ENCODE data around the gene ZFYVE28. TPM values are rescaled to one million over a fixed set of nuclear protein-coding genes. Genes with fewer than 3 reads are reported as not detected.
"Not testable (repeated sequence)": the region's sequence is repeated elsewhere in the genome, so short reads cannot be mapped to it uniquely, and the experiment has no call there.

Gene ZFYVE28
- 1 to 10 TPM; 4.4 to 6.9 (median 5.1) TPM for polyA plus RNA-seq

DNA sequence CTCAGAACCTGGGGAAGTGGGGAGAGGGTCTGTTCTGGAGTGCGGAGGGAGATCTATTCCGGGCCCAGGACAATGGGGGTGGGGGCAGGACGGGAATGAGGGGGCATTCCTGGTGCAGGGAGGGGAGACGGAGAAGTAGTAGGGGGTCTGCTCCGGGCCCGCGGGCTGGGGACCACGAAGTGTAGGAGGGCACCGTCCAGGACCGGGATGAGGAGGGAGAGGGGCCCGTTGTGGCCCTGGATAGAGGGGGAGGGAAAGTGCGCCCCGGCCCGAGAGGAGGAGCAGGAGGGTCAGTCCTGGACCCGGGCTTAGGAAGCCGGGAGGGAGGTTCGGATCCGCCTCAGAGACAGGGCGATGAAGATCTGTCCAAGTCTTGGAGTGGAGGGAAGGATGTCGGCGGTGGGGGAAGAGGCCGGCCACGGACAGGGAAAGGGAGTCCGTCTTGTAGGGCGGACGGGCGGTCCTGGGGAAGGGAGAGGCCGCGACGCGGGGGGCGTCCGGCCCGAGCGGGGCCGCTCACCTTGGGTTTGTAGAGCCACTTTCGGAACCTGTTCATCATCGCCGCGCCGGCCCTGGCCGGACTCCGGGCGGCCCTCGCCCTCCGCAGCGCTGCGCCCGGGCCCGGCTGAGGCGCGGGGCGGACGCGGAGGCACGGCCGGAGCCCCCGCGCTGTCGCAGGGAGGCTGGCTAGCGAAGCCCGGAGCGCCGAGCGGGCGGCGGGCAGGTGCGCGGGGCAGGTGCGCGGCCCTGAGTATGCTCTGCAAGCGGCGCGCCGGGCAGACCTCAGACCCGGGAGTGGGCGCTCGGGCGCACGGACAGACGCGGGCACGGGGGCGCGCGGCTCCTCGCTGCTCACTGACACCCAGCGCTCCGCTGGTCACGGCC, at the start of gene ZFYVE28:
Gene ZFYVE28, minus strand, starts transcription at position 881 of the 885 bp plus-strand sequence. Its CDS starts 322 bp downstream, at position 559.
- no peak within 1 kb of the TSS for H3K27ac ChIP-seq (ENCODE audit: low read depth, low read length)
- WGBS, 3 donors = 1% methylated on average over 72 to 90 of the region's 90 CpGs

DNA sequence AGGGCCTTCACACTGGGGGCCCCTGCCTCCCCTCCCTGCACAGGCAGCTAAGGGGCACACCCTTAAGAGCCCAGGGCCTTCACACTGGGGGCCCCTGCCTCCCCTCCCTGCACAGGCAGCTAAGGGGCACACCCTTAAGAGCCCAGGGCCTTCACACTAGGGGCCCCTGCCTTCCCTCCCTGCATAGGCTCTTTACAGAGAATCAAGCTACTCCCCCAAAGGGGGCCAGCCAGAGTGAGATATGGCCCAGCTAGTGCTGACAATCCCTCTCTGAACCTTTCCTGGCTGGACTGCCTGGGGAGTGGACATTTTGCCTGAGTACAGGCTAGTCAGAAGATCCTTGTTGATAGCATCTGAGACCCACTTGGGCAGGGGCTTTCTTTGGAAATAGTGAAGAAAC, 47.1 kb upstream of the ZFYVE28 start:
- not testable (repeated sequence) for H3K27ac ChIP-seq (ENCODE audit: low read depth, low read length)

DNA sequence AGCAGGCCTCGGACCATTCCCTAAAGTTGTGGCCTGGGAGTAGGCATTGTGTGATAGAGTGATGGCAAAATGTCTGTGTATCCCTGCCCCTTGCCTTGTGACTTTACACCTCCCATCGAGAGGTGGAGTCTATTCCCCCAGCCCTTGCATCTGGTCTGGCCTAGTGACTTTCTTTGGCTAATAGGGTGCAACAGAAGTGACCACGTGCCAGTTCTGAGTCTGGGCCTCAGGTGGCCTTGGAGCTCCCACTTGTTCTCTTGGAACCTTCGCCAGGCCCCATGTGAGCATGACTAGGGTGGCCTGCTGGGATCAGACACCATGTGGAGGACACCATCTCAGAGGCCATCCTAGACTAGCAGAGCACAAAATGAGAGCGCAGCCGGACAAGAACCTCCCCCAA, 46.6 kb upstream of the ZFYVE28 start:
- no peak overlapping the region for H3K27ac ChIP-seq (ENCODE audit: low read depth, low read length)
- 77 to 92% (median 86%) methylated on average over 6 of the region's 6 CpGs for WGBS, 3 donors

DNA sequence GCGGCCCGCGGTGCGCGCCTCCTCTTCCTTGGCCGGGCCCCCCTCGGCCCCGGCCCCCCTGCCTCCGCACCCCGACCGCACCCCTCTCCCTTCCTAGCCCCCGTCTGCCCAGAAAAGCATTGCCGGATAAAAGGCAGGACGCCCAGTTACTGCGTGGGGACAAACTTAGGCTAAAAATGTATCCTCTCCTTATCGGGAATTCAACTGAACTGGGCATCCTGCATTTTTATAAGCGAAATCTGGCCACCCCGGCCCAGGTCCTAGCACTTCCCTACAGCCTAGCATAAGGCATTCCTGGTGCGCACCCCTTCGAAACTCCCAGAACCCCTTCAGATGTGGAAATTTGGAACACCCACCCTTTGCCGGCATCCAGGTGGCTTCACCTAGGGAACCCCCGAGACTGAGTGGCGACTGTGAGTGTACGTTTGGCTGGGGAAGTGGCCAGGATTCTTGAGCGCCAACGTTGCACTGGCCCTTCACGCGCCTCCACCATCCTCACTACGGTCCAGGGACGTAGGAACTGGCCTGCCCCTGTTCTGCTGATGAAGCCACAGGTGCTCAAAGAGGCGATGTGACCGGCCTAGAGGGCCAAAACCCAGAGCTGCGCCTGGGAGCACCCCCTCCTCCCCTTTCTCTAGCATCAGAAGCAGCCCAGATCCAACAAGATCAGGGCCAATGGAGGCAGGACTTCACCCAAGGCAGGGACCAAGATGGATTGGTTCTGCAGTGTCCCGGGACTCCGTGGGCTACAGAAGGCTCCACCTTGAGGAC, 44.7 kb upstream of the ZFYVE28 start:
- WGBS, 3 donors = 31 to 53% (median 33%) methylated on average over 24 to 35 of the region's 35 CpGs
- H3K27ac ChIP-seq (ENCODE audit: low read depth, low read length) = no peak overlapping the region

DNA sequence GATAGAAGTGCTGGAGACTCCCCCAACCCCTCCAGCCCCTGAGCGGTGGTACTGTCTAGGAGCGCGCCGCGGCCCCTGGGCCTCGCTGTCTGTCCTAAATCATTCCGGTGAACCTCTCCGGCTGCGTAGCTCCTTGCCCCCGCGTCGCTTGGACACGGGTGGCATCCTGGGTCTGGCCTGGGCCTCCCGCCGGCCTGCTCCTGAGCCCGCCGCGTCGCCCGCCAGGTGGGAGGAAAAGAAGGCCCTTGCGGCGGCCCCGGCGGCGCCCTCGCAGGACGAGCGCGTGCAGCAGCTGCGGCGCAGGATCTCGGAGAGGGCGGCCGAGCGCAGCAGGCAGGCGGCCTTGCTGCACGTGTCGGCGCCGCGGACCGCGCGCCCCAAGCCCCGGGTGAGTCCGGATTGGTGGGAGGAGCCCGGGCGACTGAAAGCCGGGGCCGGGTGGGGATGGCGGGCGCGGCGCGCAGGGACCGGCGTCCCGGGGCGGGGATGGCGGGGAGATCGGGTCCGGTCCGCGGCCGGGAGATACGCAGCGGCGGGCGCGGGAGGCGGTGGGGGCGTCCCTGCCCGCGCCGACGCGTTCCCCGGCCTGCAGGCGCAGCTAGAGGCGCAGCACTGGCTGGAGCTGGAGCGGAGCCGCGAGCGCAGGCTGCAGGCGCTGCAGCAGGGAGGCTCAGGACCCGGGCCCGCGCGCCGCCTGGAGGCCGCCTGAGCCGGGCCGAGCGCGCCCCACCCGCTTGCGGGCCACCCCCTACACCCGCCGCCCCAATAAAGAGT, 44.0 kb upstream of the ZFYVE28 start:
- H3K27ac ChIP-seq (ENCODE audit: low read depth, low read length) = no peak overlapping the region
- WGBS, 3 donors = 5 to 11% (median 6%) methylated on average over 59 to 99 of the region's 99 CpGs

DNA sequence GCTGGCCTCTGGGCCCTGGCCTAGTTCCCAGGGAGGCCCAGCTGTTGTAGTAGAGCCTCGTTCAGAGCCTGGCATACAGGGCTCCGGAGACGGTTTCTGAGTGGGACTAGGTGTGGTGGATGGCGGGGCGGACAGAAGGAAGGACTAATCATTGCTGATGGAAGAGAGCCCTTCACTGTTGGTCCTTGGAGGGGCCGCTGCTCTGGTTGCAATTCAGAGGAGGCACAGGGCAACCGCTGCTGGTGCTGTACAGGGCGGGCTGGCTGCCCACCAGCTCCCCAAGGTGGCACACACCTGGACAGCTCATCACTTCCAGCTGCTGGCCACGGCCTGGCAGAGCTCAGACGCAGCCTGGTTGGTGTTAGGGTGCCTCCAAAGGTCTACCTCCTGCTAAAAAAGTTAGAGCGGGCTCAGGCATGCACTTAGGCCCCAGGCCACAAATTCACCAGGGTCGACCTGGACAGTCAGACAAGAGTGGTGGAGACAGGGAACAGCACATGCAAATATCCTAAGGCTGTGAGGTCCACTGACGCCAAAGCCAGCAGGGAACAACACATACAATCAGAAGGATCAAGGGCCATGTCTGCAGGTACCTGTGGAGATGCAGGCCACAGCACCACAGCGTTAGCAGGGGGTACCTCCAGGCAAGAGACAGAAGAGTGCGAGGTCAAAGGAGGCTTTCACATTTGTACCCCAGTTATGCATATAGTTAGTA, 43.0 kb upstream of the ZFYVE28 start:
- WGBS, 3 donors = 89 to 91% (median 89%) methylated on average over 15 of the region's 15 CpGs
- no peak overlapping the region for H3K27ac ChIP-seq (ENCODE audit: low read depth, low read length)

DNA sequence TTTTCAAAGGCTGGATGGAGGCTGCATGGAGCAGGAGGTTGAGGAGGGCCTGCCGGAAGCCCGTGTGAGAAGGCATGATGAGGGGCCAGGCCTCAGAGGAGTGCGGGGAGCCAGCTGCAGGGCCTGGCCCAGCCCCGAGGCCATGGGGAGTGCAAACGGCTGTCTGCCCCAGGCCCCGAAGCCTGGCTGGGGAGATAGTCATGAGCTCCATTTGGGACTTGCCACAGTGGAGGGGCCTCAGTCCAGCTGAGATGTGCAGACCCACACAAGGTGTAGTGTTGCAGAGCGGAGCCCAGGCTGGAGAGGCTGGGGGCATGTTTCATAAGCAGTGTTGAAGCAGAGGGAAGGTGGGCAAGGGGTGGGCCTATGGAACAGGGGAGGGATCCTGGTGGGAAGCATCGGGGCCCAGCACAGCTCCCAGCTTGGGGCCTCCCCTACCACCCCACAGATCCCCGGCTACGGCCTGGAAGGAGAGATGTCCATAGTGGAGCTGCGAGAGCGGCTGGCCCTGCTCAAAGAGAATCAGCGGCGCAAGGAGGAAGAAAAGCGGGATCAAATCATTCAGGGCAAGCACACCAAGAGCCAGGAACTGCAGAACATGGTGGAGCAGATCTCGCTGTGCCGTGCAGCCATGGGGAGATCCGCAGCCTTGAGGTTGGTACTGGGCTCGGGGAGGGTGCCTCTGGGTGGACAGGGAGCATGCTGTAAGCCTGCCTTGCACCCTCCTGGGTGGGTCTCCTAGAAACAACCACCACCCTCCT, 41.3 kb upstream of the ZFYVE28 start:
- no peak overlapping the region for H3K27ac ChIP-seq (ENCODE audit: low read depth, low read length)
- 91 to 94% (median 93%) methylated on average over 18 to 19 of the region's 19 CpGs for WGBS, 3 donors

DNA sequence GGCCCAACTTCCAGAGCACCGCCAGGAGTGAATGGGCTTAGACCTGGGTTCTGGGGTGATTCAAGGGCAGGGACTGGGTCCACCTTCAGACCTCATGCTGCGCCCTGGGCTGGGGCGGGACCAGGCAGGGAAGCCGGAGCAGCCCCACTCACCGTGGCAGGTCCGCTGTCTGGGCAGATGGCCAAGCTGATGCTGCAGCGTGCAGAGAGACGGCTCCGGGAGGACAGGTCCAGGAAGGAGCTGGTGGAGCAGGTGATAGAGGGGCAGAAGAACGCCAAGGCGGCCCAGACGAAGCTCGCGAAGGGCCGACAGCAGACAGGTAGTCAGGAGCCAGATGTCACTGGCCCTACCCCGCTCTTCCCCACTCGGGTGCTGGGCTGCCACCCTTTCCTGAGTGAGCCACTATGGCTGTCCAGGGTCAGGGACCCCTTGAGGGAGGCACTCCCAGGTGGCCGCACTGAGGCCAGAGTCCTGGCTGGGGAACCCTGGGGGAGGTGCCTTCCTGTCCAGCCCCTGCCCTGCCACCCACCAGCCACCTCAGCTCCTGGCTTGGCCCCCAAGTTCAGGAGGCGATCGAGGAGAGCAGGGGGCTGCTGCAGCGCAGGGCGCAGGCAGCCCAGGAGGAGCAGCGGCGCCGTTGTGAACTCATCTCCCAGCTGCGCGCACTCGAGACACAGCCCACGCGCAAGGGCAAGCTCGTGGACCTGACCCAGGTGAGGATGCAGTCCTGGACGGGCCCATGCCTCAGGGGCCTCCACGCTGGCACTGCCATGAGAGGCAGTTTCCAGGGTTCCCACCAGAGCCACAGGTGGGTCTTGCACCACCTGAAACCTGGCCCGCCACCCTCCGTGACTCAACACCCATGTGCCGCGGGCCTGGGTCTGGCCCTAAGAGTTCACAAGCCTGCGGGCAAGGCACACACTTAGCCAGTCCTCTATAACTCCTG, 40.4 kb upstream of the ZFYVE28 start:
- 79 to 85% (median 82%) methylated on average over 37 to 38 of the region's 38 CpGs for WGBS, 3 donors
- no peak overlapping the region for H3K27ac ChIP-seq (ENCODE audit: low read depth, low read length)

DNA sequence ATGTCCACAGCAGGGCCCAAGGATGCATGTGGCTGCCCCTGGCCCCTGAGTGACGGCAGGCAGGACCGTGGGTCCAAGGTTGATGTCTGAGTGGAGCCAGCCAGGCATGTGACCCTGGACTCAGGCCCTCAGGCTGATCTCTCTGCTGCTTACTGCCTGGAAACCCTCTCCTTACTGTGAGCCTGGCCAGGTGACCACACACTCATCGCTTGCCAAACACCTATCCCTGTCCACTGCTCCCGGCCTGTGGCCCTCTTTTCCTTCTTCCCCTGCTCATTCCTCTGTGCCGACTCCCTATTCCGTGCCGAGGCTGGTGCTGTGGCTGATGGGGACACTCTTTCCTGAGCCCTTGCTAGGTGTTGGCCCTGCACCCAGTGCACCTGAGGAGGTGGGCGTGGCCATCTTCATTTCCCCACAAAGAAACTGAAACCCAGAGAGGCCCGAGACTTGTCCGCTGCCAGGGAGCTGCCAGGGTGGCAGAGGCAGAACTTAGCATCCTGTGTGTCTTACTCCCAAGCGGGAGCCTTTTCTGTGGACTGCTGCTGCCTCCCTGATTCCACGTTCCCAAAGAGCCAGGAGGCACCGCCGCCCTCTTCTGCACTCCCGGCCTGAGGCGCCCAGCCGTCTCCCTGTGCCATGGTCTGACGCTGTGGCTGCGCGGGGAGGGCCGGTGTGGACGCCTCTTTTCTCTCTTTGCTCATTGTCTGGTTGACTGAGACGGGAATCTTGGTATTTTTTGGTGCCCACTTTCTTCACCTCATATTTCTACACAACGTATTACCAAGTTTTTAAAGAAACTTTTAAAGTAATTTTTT, 39.2 kb upstream of the ZFYVE28 start:
- 64 to 89% (median 83%) methylated on average over 24 of the region's 24 CpGs for WGBS, 3 donors
- no peak overlapping the region for H3K27ac ChIP-seq (ENCODE audit: low read depth, low read length)

DNA sequence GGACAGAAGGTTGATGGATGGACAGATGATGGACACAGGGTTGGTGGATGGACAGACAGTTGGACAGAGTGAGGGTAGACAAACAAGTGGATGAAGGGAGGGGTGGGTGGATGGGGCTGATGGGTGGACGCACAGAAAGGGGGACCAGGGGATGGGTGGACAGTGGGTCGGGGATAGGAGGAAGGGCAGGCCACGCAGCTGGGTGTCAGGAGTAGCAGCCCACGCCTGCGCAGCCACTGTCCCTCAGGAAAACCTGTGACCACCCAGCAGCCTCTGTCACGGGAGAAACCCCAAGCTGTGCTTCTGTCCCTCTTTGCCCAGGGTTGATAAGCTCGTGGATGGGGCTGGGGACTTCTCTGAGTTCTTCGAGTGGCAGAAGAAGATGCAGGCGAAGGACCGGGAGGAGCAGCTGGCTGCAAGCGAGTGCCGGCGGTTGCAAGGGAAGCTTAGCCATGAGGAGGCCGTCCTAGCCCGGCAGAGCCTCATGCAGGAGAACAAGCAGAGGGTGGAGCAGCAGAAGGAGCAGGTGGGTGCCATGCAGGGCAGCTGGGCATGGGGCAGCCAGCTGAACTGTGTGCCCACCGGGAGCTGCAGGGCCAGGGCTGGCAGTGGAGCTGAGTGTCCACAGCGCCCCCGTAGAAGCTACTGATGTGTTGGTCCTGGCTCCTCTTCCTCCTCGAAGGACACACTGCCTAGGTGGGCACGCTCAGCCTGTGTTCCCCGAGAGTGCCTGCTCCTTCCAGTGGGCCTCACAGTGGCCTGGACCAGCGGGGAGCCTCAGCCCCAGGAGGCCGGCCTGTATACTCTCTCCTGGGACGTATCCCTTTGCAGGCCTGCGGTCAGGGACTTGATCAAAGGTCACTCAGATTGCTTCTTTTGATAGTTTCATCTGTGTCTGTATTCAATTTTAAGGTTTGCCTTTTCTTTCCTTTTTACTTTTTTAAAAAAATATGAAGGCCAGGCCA, 33.7 kb upstream of the ZFYVE28 start:
- no peak overlapping the region for H3K27ac ChIP-seq (ENCODE audit: low read depth, low read length)
- WGBS, 3 donors = 82 to 85% (median 84%) methylated on average over 25 of the region's 25 CpGs

DNA sequence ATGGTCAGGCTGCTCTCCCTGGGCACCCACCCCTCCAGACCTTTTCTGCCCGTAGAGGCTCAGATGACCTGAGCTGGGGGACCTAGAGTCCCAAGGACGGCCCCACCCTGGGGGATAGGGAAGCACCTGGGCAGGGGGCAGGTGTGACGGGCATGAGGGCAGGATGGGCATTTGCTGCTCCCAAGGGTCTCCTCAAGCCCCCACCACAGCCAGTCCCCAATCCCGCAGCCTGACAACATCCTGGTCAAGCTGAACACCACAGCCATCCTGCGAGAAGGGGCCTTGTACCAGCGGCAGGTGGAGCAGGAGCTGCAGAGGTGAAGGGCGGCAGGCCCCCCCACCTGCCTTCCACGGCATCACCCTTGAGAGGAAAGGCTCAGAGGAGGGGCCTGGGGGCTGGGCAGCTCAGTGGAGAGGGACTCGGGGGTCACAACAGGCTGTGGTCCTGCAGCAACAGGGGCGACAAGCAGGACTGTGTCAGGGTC, 32.6 kb upstream of the ZFYVE28 start:
- H3K27ac ChIP-seq (ENCODE audit: low read depth, low read length) = no peak overlapping the region
- WGBS, 3 donors = 82 to 84% (median 84%) methylated on average over 10 of the region's 10 CpGs

DNA sequence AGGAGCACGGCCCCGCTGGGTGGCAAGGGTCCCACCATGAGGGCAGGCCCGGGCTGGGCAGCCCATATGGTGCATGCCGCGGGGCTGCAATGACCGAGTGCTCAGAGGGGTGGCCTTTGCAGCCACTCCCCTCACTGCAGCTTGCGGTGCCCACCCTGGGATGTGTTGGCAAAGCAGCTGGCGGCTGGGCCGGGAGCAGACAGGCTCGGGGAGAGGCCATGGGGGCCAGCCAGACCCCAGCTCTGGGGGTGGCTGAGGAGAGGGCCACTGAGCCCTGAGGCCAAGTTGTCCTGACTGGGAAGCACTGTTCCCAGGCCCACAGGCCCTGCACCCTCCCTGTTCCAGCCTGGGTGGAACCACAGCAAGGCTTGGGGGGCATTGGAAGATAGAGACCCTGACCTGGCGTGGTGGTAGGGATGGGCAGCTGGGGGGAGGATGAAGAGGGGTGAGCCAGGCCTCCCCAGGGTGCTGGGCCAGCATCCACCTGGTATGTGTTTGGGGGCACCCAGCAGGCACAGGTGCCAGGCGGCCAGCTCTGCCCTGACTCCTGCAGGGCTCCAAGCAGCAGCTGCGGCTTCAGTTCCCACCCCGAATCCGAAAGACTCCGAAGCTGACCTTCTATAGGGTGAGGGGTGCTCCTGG, 32.1 kb upstream of the ZFYVE28 start:
- 86 to 92% (median 90%) methylated on average over 16 of the region's 16 CpGs for WGBS, 3 donors
- H3K27ac ChIP-seq (ENCODE audit: low read depth, low read length) = no peak overlapping the region

DNA sequence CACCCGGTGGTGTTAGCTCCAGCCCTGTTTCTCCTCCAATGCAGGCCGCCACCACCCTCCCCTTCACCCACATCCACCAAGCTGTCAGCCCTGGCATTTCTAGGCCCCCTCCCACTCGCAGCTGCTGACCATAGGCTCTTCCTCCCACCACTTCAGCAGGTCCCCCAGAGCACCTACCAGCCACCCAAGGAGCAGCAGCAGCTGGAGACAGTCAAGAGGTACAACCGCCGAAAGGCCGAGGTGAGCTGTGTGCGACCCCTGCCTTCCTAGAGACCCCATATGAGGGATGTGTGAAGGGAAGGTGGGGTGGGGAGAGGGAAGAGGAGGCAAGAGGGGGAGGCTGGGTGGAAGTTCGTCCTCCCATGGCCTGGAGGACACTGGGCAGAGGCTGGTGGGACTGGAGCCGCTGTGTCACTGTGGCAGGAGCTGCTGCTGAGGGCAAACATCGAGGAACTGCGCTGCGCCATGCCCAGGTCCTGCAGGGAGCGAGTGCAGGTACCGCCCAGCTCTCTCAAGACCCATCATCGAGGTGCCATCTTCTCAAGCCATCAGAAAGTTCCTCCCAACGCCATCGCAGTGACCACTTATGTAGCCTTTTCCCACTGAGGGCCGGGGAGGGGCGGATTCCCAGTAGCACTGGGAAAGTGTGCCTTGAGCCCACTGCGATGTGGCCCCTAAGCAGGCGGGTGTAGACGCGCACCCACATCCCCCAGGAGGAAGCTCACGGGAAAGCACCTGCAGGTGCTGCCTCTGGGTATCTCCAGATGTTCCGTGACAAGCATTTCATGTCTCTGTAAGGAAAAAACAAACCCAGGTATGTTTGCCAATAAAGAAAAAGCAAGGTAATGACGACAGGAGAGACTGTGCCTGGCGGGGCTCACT, 31.3 kb upstream of the ZFYVE28 start:
- WGBS, 3 donors = 87 to 90% (median 89%) methylated on average over 26 to 27 of the region's 27 CpGs
- no peak overlapping the region for H3K27ac ChIP-seq (ENCODE audit: low read depth, low read length)
